NT2/D1 (cell line): ENCODE measurements around the gene MRM3.

Experiments
- SUZ12 ChIP-seq: IDR thresholded peaks from 2 replicates; pipeline ENCODE4 v1.6.1; 2011; ENCODE audit not compliant: insufficient read length, insufficient read depth; ENCODE audit errors: extremely low read depth
- YY1 ChIP-seq: IDR thresholded peaks from 2 replicates; pipeline ENCODE4 v1.6.1; 2011; ENCODE audit not compliant: insufficient read length, insufficient read depth
- ZNF274 ChIP-seq: IDR thresholded peaks from 2 replicates; pipeline ENCODE4 v1.6.1; 2011; ENCODE audit warnings: mild to moderate bottlenecking, low read depth, low read length

- TF ChIP-seq ZNF274 (no peak), YY1 (no peak), SUZ12 (no peak)
These were observed 37.1 kb downstream of the MRM3 start for GRCh38 chr17:819251-819650.
